Trophoblast cell (in vitro differentiated cells and primary cell): Measurements from ENCODE around the gene DTNBP1.

Experiments used
- DNase-seq, 2 donors: peaks; one replicate each; pipeline ENCODE4 v3.0.0-alpha.2; 2016
- H2AFZ ChIP-seq: 2 replicates; pipeline ENCODE4 v1.6.1; 2013; ENCODE audit warnings: low read length, moderate library complexity, mild to moderate bottlenecking; ENCODE audit not compliant: insufficient read depth, poor library complexity
- H2AK5ac ChIP-seq: 2 replicates; pipeline ENCODE4 v1.6.1; 2013; ENCODE audit warnings: mild to moderate bottlenecking, low read length
- H2BK120ac ChIP-seq: 2 replicates; pipeline ENCODE4 v1.6.1; 2013; ENCODE audit warnings: low read length, mild to moderate bottlenecking, moderate library complexity; ENCODE audit not compliant: insufficient read depth, poor library complexity
- H2BK12ac ChIP-seq: 2 replicates; pipeline ENCODE4 v1.6.1; 2013; ENCODE audit warnings: mild to moderate bottlenecking, low read length, moderate library complexity
- H2BK5ac ChIP-seq: 2 replicates; pipeline ENCODE4 v1.6.1; 2013; ENCODE audit warnings: low read length, low read depth, moderate library complexity, mild to moderate bottlenecking; ENCODE audit not compliant: poor library complexity
- H3K14ac ChIP-seq: 2 replicates; pipeline ENCODE4 v1.6.1; 2013; ENCODE audit warnings: mild to moderate bottlenecking, low read length
- H3K18ac ChIP-seq: 2 replicates; pipeline ENCODE4 v1.6.1; 2013; ENCODE audit warnings: mild to moderate bottlenecking, low read length
- H3K23ac ChIP-seq: 2 replicates; pipeline ENCODE4 v1.6.1; 2013; ENCODE audit warnings: low read length
- H3K27ac ChIP-seq: 2 replicates; pipeline ENCODE4 v1.5.1; 2013; ENCODE audit warnings: low read depth, mild to moderate bottlenecking, inconsistent platforms, low read length, moderate library complexity
- H3K27me3 ChIP-seq: 2 replicates; pipeline ENCODE4 v1.6.1; 2013; ENCODE audit warnings: inconsistent platforms, mild to moderate bottlenecking, low read length, moderate library complexity; ENCODE audit not compliant: insufficient read depth
- H3K36me3 ChIP-seq, 2 experiments: 1 replicate in 1 of 2; 2 replicates in 1 of 2; pipeline ENCODE4 v1.6.1; 2013; ENCODE audit warnings: low read length in 2 of 2, mild to moderate bottlenecking in 2 of 2, moderate library complexity in 1 of 2; ENCODE audit not compliant: insufficient read depth in 2 of 2, control insufficient read depth in 1 of 2
- H3K4ac ChIP-seq: 2 replicates; pipeline ENCODE4 v1.6.1; 2013; ENCODE audit warnings: low read depth, mild to moderate bottlenecking, low read length, moderate library complexity
- H3K4me1 ChIP-seq, 2 experiments: 1 replicate in 1 of 2; 2 replicates in 1 of 2; pipeline ENCODE4 v1.6.1; 2013; ENCODE audit warnings: low read length in 2 of 2, mild to moderate bottlenecking in 2 of 2, moderate library complexity in 1 of 2; ENCODE audit not compliant: insufficient read depth in 2 of 2, control insufficient read depth in 1 of 2
- H3K4me2 ChIP-seq: 2 replicates; pipeline ENCODE4 v1.6.1; 2013; ENCODE audit warnings: inconsistent platforms, mild to moderate bottlenecking, low read length, moderate library complexity
- H3K4me3 ChIP-seq: 2 replicates; pipeline ENCODE4 v1.5.1; 2013; ENCODE audit warnings: mild to moderate bottlenecking, low read depth, low read length, inconsistent platforms
- H3K79me1 ChIP-seq: one replicate; pipeline ENCODE4 v1.6.1; 2013; ENCODE audit warnings: low read length
- H3K79me2 ChIP-seq: 2 replicates; pipeline ENCODE4 v1.6.1; 2013; ENCODE audit warnings: low read length, mild to moderate bottlenecking; ENCODE audit not compliant: control insufficient read depth, insufficient read depth, poor library complexity
- H3K9ac ChIP-seq: 2 replicates; pipeline ENCODE4 v1.6.1; 2013; ENCODE audit warnings: mild to moderate bottlenecking, low read length
- H3K9me3 ChIP-seq: 2 replicates; pipeline ENCODE4 v1.6.1; 2013; ENCODE audit warnings: low read depth, mild to moderate bottlenecking, control low read depth, inconsistent platforms, low read length; ENCODE audit not compliant: insufficient read depth
- H4K12ac ChIP-seq: 2 replicates; pipeline ENCODE4 v1.6.1; 2013; ENCODE audit warnings: low read depth, mild to moderate bottlenecking, low read length, moderate library complexity
- H4K8ac ChIP-seq: 2 replicates; pipeline ENCODE4 v1.6.1; 2013; ENCODE audit warnings: low read depth, mild to moderate bottlenecking, low read length, moderate library complexity
- H4K91ac ChIP-seq: one replicate; pipeline ENCODE4 v1.6.1; 2013; ENCODE audit warnings: low read depth, mild to moderate bottlenecking, low read length, moderate library complexity
- WGBS: extraction: QIAGEN DNeasy Blood & Tissue Kit; methylation state at CpG from one replicate; pipeline ENCODE4 v1.1.7; 2013; ENCODE audit warnings: missing lambda C conversion rate; ENCODE audit not compliant: insufficient read length, insufficient coverage; ENCODE audit errors: extremely low coverage; 5-methylcytosine and 5-hydroxymethylcytosine counted together

The DTNBP1 gene

DNA sequence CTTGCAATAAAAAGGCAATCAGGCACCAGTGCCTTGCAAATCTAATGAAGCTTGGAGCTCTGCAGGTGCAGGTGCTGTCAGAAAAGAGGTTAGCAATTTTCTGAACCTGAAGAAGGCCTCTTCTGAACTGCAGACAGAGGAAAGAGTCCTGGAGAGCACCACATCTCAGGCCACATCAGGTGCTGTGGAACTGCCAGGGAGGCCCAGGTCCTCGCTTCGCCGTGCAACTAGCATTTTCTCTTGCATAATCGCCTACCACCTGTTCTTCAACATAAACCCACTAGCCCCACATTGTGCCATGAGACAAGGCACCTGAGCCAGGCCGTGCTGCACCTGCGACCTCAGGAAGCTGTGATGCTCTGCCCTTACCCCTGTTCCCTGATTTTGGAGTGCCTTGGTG, 187.6 kb downstream of the DTNBP1 start:
- H3K18ac ChIP-seq = no peak overlapping the region
- no peak overlapping the region for H3K9ac ChIP-seq
- H2BK12ac ChIP-seq = no peak overlapping the region
- no CpG with 5 or more reads among the region's 6 CpGs for WGBS
- no peak overlapping the region for H4K8ac ChIP-seq
- H3K79me1 ChIP-seq = no peaks in the 10 kb centered on the region
- H3K4me2 ChIP-seq = no peak overlapping the region
- H2BK5ac ChIP-seq = no peak overlapping the region
- H3K14ac ChIP-seq = no peak overlapping the region
- peaks cover 3 to 4% of the 10 kb centered on the region in 2 experiments for H3K36me3 ChIP-seq
- no peak overlapping the region for H2AFZ ChIP-seq
- no peak overlapping the region for H2BK120ac ChIP-seq
- peak overlapping the region; percentile 42 for H3K4me3 ChIP-seq
- no peaks in the 10 kb centered on the region for H3K4me1 ChIP-seq
- H3K79me2 ChIP-seq = no peaks in the 10 kb centered on the region
- H4K12ac ChIP-seq = no peak overlapping the region
- H4K91ac ChIP-seq = no peak overlapping the region
- H3K27ac ChIP-seq = no peak overlapping the region
- H2AK5ac ChIP-seq = no peak overlapping the region
- H3K9me3 ChIP-seq = no peaks in the 10 kb centered on the region
- no peaks in the 10 kb centered on the region for H3K27me3 ChIP-seq
- H3K4ac ChIP-seq = no peak overlapping the region
- no peak overlapping the region for H3K23ac ChIP-seq
- no peak for DNase-seq

DNA sequence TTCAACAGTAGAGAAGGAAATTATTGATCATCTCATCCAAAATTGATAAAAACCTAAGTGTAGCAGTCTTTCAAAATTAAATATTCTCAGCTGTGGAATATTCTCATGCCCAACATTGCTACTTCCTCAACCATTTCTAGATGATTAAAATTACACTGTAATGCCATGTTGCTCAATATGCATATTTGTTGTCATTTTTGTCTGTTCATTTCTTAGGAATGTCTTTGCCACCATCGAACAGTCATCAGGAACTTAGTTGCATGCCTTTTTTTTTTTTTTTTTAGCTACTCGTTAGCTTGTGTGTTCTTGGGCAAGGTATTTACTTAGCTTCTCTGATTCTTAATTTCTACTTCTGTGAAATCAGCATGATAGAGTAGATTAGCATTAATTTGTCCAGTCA, 188.6 kb downstream of the DTNBP1 start:
- no peak overlapping the region for H3K4ac ChIP-seq
- H3K9me3 ChIP-seq = no peaks in the 10 kb centered on the region
- H2AK5ac ChIP-seq = no peak overlapping the region
- H3K27ac ChIP-seq = no peak overlapping the region
- H3K79me1 ChIP-seq = no peaks in the 10 kb centered on the region
- no peak overlapping the region for H3K18ac ChIP-seq
- H3K27me3 ChIP-seq = no peaks in the 10 kb centered on the region
- H2BK5ac ChIP-seq = no peak overlapping the region
- H4K8ac ChIP-seq = no peak overlapping the region
- peaks cover 3 to 4% of the 10 kb centered on the region in 2 experiments for H3K36me3 ChIP-seq
- no peak overlapping the region for H2BK12ac ChIP-seq
- no CpG with 5 or more reads among the region's 2 CpGs for WGBS
- H2AFZ ChIP-seq = no peak overlapping the region
- no peaks in the 10 kb centered on the region for H3K79me2 ChIP-seq
- H4K91ac ChIP-seq = no peak overlapping the region
- no peak overlapping the region for H3K23ac ChIP-seq
- no peak overlapping the region for H3K4me3 ChIP-seq
- H3K14ac ChIP-seq = no peak overlapping the region
- peak; percentile 70 to 93 for DNase-seq
- H3K4me2 ChIP-seq = no peak overlapping the region
- no peak overlapping the region for H4K12ac ChIP-seq
- H3K4me1 ChIP-seq = no peaks in the 10 kb centered on the region
- no peak overlapping the region for H2BK120ac ChIP-seq
- H3K9ac ChIP-seq = no peak overlapping the region

- H3K4me3 ChIP-seq = no peak overlapping the region
- no peak overlapping the region for H3K4me2 ChIP-seq
- no peaks in the 10 kb centered on the region for H3K9me3 ChIP-seq
- H2BK5ac ChIP-seq = no peak overlapping the region
- H4K91ac ChIP-seq = no peak overlapping the region
- WGBS = no CpG with 5 or more reads among the region's 6 CpGs
- H4K8ac ChIP-seq = no peak overlapping the region
- no peaks in the 10 kb centered on the region for H3K79me2 ChIP-seq
- H2AFZ ChIP-seq = no peak overlapping the region
- H2BK12ac ChIP-seq = no peak overlapping the region
- no peak overlapping the region for H2BK120ac ChIP-seq
- H3K23ac ChIP-seq = no peak overlapping the region
- H3K27me3 ChIP-seq = no peaks in the 10 kb centered on the region
- no peak overlapping the region for H3K14ac ChIP-seq
- no peak overlapping the region for H4K12ac ChIP-seq
- no peak overlapping the region for H3K18ac ChIP-seq
- no peak overlapping the region for H3K27ac ChIP-seq
- no peak overlapping the region for H3K4ac ChIP-seq
- DNase-seq = peak; percentile 75 to 88
- no peak overlapping the region for H3K9ac ChIP-seq
- H3K79me1 ChIP-seq = no peaks in the 10 kb centered on the region
- no peak overlapping the region for H2AK5ac ChIP-seq
- H3K4me1 ChIP-seq = no peaks in the 10 kb centered on the region
- H3K36me3 ChIP-seq = peaks cover 3 to 4% of the 10 kb centered on the region in 2 experiments
Measured at GRCh38 chr6:15473741-15474161, 189.1 kb downstream of the DTNBP1 start.

DNA sequence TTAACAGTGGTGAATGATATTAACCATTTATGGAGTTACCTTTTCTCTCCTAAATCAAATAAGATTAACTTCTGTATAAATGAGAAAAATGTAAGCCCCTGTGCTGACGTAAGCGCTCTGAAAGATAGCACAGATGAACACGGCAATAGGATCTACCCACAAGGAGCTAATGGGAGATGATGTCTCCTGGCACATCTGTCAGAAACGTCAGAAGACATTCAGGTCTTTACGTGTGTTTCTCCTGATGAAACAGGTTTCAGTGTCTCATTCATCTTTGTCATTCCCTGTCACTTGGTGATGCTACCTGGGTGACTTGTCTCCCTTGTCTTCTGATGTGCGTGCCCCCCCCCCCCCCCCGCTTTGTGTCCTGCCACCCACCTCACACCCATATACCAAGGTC, 189.7 kb downstream of the DTNBP1 start:
- H2BK12ac ChIP-seq = no peak overlapping the region
- H2AK5ac ChIP-seq = no peak overlapping the region
- H3K4ac ChIP-seq = no peak overlapping the region
- H3K27me3 ChIP-seq = no peaks in the 10 kb centered on the region
- no peak overlapping the region for H3K27ac ChIP-seq
- DNase-seq = no peak
- no peak overlapping the region for H2AFZ ChIP-seq
- H3K36me3 ChIP-seq = peaks cover 3 to 6% of the 10 kb centered on the region in 2 experiments
- no CpG with 5 or more reads among the region's 7 CpGs for WGBS
- H3K79me2 ChIP-seq = no peaks in the 10 kb centered on the region
- H3K4me1 ChIP-seq = no peaks in the 10 kb centered on the region
- H3K9me3 ChIP-seq = no peaks in the 10 kb centered on the region
- H3K9ac ChIP-seq = no peak overlapping the region
- H2BK120ac ChIP-seq = no peak overlapping the region
- no peak overlapping the region for H4K8ac ChIP-seq
- H3K4me3 ChIP-seq = no peak overlapping the region
- no peak overlapping the region for H4K12ac ChIP-seq
- H3K79me1 ChIP-seq = no peaks in the 10 kb centered on the region
- H3K4me2 ChIP-seq = no peak overlapping the region
- H3K18ac ChIP-seq = no peak overlapping the region
- no peak overlapping the region for H2BK5ac ChIP-seq
- H3K14ac ChIP-seq = no peak overlapping the region
- H3K23ac ChIP-seq = no peak overlapping the region
- no peak overlapping the region for H4K91ac ChIP-seq
